GM12878 (cell line): ENCODE data around the gene NCKAP5L. TPM values are rescaled to one million over a fixed set of nuclear protein-coding genes. Genes with fewer than 3 reads are reported as not detected.

Source experiments
- ATF3 ChIP-seq: IDR thresholded peaks from 2 replicates; pipeline ENCODE4 v1.6.1; 2011; ENCODE audit warnings: low read depth, mild to moderate bottlenecking, low read length, moderate library complexity, borderline replicate concordance; ENCODE audit errors: extremely low read depth
- BACH1 ChIP-seq: fragments of 450-650 bp; IDR thresholded peaks from 2 replicates; pipeline ENCODE4 v1.6.1; 2017; ENCODE audit warnings: mild to moderate bottlenecking, borderline replicate concordance
- BMI1 ChIP-seq: fragments of 450-650 bp; IDR thresholded peaks from 2 replicates; pipeline ENCODE4 v1.6.1; 2016; ENCODE audit warnings: mild to moderate bottlenecking, moderate library complexity, borderline replicate concordance
- BRCA1 ChIP-seq: IDR thresholded peaks from 2 replicates; pipeline ENCODE4 v1.6.1; 2011; ENCODE audit warnings: low read depth, low read length, improper control_type of control experiment
- CHD4 ChIP-seq: fragments of 200-600 bp; sonication (generic); IDR thresholded peaks from 2 replicates; pipeline ENCODE4 v1.6.1; 2016; ENCODE audit warnings: mild to moderate bottlenecking
- CREM ChIP-seq: IDR thresholded peaks from 2 replicates; pipeline ENCODE4 v1.6.1; 2014; ENCODE audit warnings: antibody characterized with exemption, low read depth
- E2F4 ChIP-seq: IDR thresholded peaks from 2 replicates; pipeline ENCODE4 v1.6.1; 2012; ENCODE audit warnings: low read depth, low read length, improper control_type of control experiment
- EED ChIP-seq: sonication (generic); IDR thresholded peaks from 2 replicates; pipeline ENCODE4 v1.6.1; 2016; ENCODE audit warnings: antibody characterized with exemption, low read depth
- EGR1 ChIP-seq, 2 experiments: IDR thresholded peaks; 1 replicate in 1 of 2; 2 replicates in 1 of 2; pipeline ENCODE4 v1.6.1; 2011 to 2012; ENCODE audit warnings: low read depth in 2 of 2, low read length in 2 of 2, borderline replicate concordance in 1 of 2, mild to moderate bottlenecking in 1 of 2, moderate library complexity in 1 of 2
- ELK1 ChIP-seq: IDR thresholded peaks from 2 replicates; pipeline ENCODE4 v1.6.1; 2012; ENCODE audit warnings: low read depth, low read length, improper control_type of control experiment
- FOS ChIP-seq: IDR thresholded peaks from 3 replicates; pipeline ENCODE4 v1.6.1; 2011; ENCODE audit warnings: borderline replicate concordance; ENCODE audit not compliant: insufficient read length; ENCODE audit errors: extremely low read depth
- GATAD2B ChIP-seq: fragments of 450-650 bp; conservative IDR thresholded peaks from 2 replicates; pipeline ENCODE4 v1.6.1; 2017; ENCODE audit warnings: low read depth, mild to moderate bottlenecking, moderate library complexity
- IKZF2 ChIP-seq, 2 experiments: fragments of 450-650 bp; IDR thresholded peaks; 2 replicates each; pipeline ENCODE4 v1.6.1; 2017; ENCODE audit warnings: mild to moderate bottlenecking in 2 of 2, moderate library complexity in 2 of 2
- IRF5 ChIP-seq: fragments of 450-650 bp; IDR thresholded peaks from 2 replicates; pipeline ENCODE4 v1.6.1; 2017; ENCODE audit warnings: borderline replicate concordance
- MEF2B ChIP-seq: fragments of 450-650 bp; IDR thresholded peaks from 2 replicates; pipeline ENCODE4 v1.6.1; 2018; ENCODE audit warnings: mild to moderate bottlenecking, moderate library complexity; ENCODE audit not compliant: partially characterized antibody, poor library complexity, severe bottlenecking
- NFYB ChIP-seq: IDR thresholded peaks from 2 replicates; pipeline ENCODE4 v1.6.1; 2011; ENCODE audit warnings: low read depth, mild to moderate bottlenecking, low read length, improper control_type of control experiment, moderate library complexity; ENCODE audit not compliant: insufficient read depth
- NR2C2 ChIP-seq: IDR thresholded peaks from 2 replicates; pipeline ENCODE4 v1.6.1; 2011; ENCODE audit warnings: borderline replicate concordance, low read depth; ENCODE audit not compliant: control insufficient read depth, insufficient read length
- NR2F1 ChIP-seq: fragments of 450-650 bp; conservative IDR thresholded peaks from 2 replicates; pipeline ENCODE4 v1.6.1; 2017; ENCODE audit warnings: mild to moderate bottlenecking
- PAX5 ChIP-seq: IDR thresholded peaks from 2 replicates; pipeline ENCODE4 v1.6.1; 2011; ENCODE audit warnings: low read depth, low read length, borderline replicate concordance
- RUNX3 ChIP-seq: IDR thresholded peaks from 2 replicates; pipeline ENCODE4 v1.6.1; 2012; ENCODE audit warnings: low read length, inconsistent platforms
- SIN3A ChIP-seq: IDR thresholded peaks from 2 replicates; pipeline ENCODE4 v1.6.1; 2012; ENCODE audit warnings: low read depth, low read length, improper control_type of control experiment
- SP1 ChIP-seq: IDR thresholded peaks from one replicate; pipeline ENCODE4 v1.6.1; 2011; ENCODE audit warnings: low read depth, low read length
- SREBF2 ChIP-seq: IDR thresholded peaks from 2 replicates; pipeline ENCODE4 v1.6.1; 2012; ENCODE audit warnings: mild to moderate bottlenecking, low read length
- STAT1 ChIP-seq: fragments of 450-650 bp; conservative IDR thresholded peaks from 2 replicates; pipeline ENCODE4 v1.6.1; 2014; ENCODE audit warnings: antibody characterized with exemption, mild to moderate bottlenecking
- SUZ12 ChIP-seq: fragments of 200-600 bp; sonication (generic); IDR thresholded peaks from one replicate; pipeline ENCODE4 v1.6.1; 2018; ENCODE audit warnings: antibody characterized with exemption, mild to moderate bottlenecking; ENCODE audit not compliant: unreplicated experiment
- ZNF207 ChIP-seq: fragments of 450-650 bp; IDR thresholded peaks from 2 replicates; pipeline ENCODE4 v1.6.1; 2014; ENCODE audit warnings: antibody characterized with exemption, mild to moderate bottlenecking, borderline replicate concordance
- ZNF622 ChIP-seq: fragments of 450-650 bp; IDR thresholded peaks from 2 replicates; pipeline ENCODE4 v1.6.1; 2017; ENCODE audit warnings: mild to moderate bottlenecking, inconsistent platforms
- ZZZ3 ChIP-seq: IDR thresholded peaks from 2 replicates; pipeline ENCODE4 v1.6.1; 2011; ENCODE audit warnings: low read depth; ENCODE audit not compliant: control insufficient read depth, insufficient read length
- polyA plus RNA-seq, 11 experiments: library from polyadenylated mRNA; depleted of rRNA in 4 of 11; unstranded in 6 of 11; stranded (reverse) in 5 of 11; fragments of >200 nt; fragmentation: Nextera tagmentation in 4 of 11; fragmentation: Illumina TruSeq in 1 of 11; extraction: Ambion mirVana in 4 of 11; extraction: Trizol in 1 of 11; gene quantifications; 1 replicate in 1 of 11; 2 replicates in 10 of 11; pipeline versions ENCODE4 v1.2.1 to v1.2.3, GENCODE V29; 2011 to 2016; ENCODE audit warnings: inconsistent platforms in 2 of 11, missing spikeins in 2 of 11, low read depth in 1 of 11
- total RNA-seq, 4 experiments: library from RNA; depleted of rRNA in 3 of 4; stranded (reverse); fragments of >200 nt in 3 of 4; fragmentation: Illumina TruSeq in 1 of 4; extraction: Trizol in 1 of 4; gene quantifications; 2 replicates each; pipeline versions ENCODE4 v1.2.1 to v1.2.3, GENCODE V29; 2013 to 2021

Gene NCKAP5L
- total and polyA plus RNA-seq, 10 of the 15 experiments (the other 5 are each of a cell fraction or from before 2014, with no cell fraction given): 0.03 to 15.8 (median 4.4) TPM

GRCh38 chr12:49750027-49750995 is 77.9 kb downstream of the NCKAP5L start (continued):
- no peak for TF ChIP-seq IRF5
- no peak for TF ChIP-seq NFYB
- no peak for TF ChIP-seq NR2C2
- peak; percentile 70 for TF ChIP-seq MEF2B
- TF ChIP-seq SREBF2: no peak
- TF ChIP-seq CREM: no peak
- no peak for TF ChIP-seq EGR1 (IDR thresholded peaks at IDR 0.05; ENCODE audit: borderline replicate concordance in 1 of 2, low read depth in 2 of 2, low read length in 2 of 2)
- TF ChIP-seq STAT1: no peak
- 0 out of 2 replicates have a peak, but pooled peaks have one; percentile 15 for TF ChIP-seq NR2F1
- peak in 1 of 2 experiments; percentile 53; a peak in 2 of 4 replicates for TF ChIP-seq IKZF2 (IDR thresholded peaks at IDR 0.05)
- 0 out of 2 replicates have a peak, but pooled peaks have one; percentile 7 for TF ChIP-seq EED
- no peak for TF ChIP-seq ATF3
- TF ChIP-seq SIN3A: no peak
- no peak for TF ChIP-seq SP1
- no peak for TF ChIP-seq BACH1
- no peak for TF ChIP-seq ZNF622
- peak; percentile 68 for TF ChIP-seq RUNX3
- no peak for TF ChIP-seq SUZ12
- no peak for TF ChIP-seq CHD4
- no peak for TF ChIP-seq BRCA1
- no peak for TF ChIP-seq ZZZ3
- TF ChIP-seq ZNF207: no peak
- TF ChIP-seq PAX5: no peak
- TF ChIP-seq E2F4: no peak
- TF ChIP-seq GATAD2B: no peak
- TF ChIP-seq FOS: no peak
- no peak for TF ChIP-seq BMI1
- no peak for TF ChIP-seq ELK1
